HG02970 (cell line): ENCODE data around the gene GPATCH4.
"Not testable (repeated sequence)": the region's sequence is repeated elsewhere in the genome, so short reads cannot be mapped to it uniquely, and the experiment has no call there.

ENCODE experiments used
- ATAC-seq: cut with Tn5 transposase; IDR thresholded peaks from one replicate; pipeline ENCODE4 v1.9.1; 2021; ENCODE audit warnings: mild to moderate bottlenecking, moderate library complexity, moderate number of reproducible peaks; ENCODE audit not compliant: unreplicated experiment, low FRiP score

Gene GPATCH4

DNA sequence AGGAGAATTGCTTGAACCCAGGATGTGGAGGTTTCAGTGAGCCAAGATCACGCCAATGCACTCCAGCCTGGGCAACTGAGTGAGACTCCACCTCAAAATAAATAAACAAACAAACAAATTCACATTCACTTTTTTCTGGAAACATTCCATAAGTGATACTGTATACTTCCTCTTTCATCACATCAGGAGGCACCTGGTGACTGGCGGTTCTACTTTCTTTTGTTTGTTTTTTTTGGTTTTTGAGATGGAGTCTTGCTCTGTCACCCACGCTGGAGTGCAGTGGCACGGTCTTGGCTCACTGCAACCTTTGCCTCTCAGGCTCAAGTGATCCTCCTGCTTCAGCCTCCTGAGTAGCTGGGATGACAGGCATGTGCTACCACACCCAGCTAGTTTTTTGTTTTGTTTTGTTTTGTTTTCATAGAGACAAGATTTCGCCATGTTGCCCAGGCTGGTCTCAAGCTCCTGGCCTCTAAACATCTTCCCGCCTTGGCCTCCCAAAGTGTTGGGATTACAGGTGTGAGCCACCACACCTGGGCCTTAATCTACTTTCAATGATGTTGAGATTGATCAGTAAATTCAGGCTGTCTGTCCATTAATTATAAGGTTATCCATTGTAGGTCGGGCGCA is 28.7 kb upstream of the GPATCH4 start:
- no peak for ATAC-seq

DNA sequence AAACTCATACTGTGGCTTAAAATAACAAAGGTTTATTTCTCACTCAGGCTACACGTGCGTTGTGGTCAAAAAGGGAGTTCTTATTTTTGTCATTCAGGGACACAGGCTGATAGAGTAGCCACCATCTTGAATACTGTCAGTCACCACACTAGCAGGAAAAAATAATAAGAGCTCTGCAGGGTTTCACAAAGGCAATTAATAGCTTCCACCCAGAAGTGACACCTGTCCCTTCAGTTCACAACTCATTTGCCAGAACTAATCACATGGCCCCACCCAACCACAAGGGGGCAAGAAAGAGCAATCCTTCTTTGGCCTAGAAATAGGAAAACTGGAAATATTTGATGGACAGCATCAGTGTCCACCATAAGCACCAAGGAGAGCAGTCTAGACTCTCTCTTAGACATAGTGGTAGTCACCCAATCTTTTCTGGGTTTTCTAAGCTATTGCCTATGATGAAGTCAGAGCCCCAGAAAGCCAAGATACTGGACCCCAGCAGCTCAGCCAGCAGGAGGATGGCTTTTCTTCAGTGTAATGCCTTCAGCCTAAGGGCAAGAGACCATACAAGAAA is 26.1 kb upstream of the GPATCH4 start:
- ATAC-seq, result no peak

DNA sequence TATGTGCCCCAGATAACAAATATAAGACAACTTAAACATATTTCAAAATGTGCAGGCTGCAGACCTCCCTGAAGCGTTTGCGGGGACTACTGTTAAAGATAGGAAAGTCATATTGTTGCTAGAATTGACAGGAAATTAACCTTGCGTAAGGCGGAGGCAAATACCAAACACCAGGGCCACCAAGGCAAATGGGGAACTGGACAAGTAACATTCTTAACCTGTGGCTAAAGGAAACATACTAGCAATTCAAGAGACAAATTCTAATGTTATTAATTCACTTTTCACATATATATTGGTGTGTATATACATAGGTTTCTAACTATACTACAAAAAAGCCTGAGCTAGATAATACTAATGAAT is 24.8 kb upstream of the GPATCH4 start:
- ATAC-seq, result no peak

DNA sequence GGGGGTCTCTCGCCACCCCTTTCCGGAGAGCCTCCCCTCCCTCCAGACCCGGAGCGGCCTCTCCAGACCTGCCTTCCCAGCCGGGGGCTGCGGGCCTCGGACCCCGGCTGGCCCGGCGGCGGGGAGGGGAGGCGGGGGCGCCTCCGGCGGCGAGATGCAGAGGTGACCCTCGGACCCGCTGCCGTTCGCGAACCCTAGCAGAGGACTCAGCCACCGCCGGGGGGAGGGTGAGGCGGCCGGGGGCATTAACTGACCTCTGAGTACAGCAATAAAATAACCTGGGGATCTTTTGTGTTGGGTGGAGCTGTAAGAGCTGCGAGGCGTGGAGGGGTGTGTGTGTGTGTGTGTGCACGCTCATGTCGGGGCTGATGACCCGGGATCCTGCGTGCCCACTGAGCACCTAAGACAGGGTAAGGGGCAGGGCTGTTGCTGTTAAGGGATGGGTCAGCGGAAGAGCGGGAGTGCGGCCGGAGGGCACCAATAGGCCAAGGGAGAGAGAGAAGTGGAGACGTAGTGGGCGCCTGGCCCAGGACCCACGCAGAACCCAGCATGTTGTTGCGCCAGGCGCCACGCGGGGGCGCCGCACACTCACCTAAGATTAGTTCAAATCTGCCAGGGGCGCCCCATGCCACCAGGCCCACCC is 24.3 kb upstream of the GPATCH4 start:
- ATAC-seq, result no peak

DNA sequence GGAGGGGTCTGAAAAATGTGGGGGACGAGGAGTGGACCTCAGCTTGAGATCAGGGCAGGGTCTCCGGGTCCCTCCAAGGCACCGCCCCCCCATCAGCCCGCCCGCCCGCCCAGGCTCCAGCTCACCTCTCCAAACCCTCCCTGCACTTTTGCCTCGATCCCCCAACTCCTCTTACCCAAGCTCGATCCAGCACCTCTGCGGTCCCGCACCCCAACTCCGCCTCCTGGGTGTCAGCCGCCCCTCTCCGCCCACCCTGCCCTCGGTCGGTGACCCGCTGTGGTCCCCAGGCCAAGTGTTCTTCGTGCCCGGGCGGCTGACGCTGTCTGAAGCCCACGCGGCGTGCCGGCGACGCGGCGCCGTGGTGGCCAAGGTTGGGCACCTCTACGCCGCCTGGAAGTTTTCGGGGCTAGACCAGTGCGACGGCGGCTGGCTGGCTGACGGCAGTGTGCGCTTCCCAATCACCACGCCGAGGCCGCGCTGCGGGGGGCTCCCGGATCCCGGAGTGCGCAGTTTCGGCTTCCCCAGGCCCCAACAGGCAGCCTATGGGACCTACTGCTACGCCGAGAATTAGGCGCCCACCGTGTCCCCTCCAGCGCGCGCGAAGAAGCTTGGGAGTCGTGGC is 23.6 kb upstream of the GPATCH4 start:
- ATAC-seq, result no peak

DNA sequence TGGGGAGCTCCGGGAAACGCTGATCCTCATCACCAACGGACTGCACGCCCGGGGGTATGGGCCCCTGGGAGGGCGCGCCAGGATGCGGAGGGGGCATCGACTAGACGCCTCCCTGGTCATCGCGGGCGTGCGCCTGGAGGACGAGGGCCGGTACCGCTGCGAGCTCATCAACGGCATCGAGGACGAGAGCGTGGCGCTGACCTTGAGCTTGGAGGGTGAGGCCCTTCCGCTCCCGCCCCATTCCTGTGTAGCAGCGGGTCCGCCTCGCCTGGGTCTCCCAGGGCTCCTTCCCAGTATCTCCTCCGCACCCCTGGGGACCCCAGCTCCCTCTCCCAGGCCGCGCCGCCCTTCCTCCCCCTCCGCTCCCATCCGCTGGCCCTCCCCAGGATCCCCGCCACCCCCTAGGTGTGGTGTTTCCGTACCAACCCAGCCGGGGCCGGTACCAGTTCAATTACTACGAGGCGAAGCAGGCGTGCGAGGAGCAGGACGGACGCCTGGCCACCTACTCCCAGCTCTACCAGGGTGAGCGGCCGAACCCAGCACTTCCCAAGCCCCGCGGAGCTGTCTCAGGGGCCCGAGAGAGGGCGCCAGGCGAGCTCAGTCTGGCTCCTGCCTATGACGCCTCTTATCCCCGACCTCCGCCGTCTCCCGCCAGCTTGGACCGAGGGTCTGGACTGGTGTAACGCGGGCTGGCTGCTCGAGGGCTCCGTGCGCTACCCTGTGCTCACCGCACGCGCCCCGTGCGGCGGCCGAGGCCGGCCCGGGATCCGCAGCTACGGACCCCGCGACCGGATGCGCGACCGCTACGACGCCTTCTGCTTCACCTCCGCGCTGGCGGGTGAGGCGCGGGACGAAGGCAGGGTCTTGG is 22.9 kb upstream of the GPATCH4 start:
- no peak for ATAC-seq

DNA sequence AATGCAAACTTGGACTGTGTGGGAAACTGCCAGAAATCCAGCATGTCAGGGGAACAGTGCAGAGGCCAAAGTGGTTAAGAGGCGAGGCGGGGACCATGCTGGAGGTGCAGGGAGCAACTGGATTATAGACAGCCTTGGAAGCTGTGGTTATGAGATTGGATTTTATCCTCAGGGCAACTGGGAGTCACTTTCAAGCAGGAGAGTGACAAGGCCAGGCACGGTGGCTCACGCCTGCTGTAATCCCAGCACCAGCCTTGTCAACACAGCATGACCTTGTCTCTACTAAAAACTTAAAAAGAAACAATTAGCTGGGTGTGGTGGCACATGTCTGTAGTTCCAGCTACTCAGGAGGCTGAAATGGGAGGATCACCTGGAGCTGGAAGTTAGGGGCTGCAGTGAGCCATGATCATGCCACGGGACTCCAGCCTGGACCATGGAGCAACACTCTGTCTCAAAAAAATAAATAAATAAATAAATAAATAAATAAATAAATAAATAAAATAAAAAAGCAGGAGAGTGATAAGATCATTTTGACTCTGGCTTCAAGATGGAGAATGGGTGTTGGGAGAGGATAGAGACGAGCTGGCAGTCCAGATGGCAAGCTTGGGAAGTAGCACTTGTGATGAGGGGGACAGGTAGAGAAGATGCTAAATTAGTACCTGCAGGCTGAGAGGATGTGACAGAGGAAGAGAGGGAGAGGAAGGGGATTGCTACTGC is 21.5 kb upstream of the GPATCH4 start:
- no peak for ATAC-seq

DNA sequence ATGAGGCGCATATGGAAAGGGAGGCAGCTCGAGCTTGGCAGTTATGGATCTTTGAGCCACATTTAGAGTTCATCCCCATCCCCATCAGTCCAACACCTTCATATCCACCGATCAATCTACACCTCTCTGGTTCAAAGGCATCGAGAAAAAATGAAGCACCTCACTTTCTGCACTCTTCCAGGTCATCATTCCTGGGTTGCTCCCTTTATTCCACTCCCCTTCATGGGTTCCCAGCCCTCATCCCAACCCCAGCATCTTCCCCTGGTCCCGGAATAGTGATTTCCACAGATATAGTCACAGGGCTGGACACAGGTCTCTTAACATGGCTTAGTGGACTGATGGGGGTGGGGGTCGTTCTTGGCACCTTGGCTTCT is 18.3 kb upstream of the GPATCH4 start:
- ATAC-seq, result no peak

DNA sequence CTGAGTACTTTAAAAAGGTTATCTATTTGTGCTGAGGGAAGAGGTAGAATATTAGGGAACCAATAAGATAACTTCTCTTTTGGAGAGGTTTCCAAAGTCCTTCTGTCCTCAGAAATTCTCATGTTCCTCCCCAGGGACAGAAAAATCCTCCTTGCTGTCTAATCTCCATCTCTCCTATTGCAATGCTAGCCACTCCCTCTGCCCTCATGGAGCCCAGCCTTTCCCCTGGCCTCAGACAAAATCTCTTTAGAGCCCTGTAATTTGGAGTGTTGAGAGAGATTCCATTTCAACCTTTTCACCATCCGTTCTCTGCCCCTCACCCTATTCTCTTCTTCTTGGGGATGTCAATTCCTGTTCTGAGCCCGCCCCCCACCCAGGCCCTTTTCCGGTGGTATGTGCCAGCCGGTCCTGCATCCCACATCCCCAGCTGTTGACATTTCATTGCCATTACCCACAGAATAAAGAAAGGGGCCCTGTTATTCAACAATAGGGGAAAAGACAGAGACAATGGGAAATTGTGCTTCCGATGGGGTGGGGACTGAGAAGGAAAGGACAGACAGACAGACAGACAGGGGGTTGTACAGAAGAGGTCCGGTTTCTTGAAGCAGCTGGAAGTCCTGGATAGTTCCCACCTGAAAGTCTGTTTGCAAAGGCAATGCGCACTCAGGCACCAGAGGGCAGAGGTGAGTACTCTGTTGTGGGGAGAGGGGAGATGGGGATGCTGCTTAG is 17.7 kb upstream of the GPATCH4 start, which contains the start of gene HAPLN2:
Gene HAPLN2, plus strand, starts transcription at position 563 of the 729 bp plus-strand sequence. CDS start 4,076 bp downstream, outside the sequence.
- no peak for ATAC-seq

DNA sequence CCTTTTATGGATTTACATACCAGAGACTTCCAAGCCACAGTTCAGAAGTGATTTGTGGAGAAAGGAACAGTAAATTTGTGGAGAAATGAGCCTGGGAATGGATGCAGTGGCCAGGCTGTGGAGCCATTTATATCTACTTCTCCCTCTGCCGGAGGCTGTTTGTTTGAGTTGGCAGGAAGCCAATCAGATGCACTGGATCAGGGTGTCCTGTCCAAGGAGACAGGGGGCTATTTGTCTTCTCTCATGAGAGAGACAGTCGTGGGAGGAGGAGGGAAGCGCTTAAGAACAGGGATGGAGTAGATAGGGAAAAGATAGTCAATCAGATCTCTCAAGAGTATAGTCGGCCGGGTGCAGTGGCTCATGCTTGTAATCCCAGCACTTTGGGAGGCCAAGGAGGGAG is 15.2 kb upstream of the GPATCH4 start:
- ATAC-seq, result no peak

DNA sequence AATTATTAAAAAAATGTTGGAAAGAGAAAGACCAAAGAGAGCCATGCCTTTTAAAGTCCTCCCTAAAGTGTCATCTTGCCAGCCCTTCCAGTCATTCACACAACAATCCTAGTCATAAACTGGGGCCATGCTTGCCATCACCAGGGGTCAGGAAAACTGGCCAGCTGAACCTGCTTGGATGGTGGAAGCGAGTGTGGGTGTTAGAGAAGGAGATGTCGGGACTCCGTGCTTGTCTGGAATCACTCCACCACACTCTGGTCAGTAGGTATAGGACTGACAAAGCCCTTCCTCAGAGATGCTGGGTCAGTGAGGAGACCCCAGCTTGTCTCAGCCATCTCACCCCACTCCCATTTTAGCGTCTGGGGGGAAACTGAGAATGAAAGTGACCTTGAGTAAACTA is 14.7 kb upstream of the GPATCH4 start:
- no peak for ATAC-seq

DNA sequence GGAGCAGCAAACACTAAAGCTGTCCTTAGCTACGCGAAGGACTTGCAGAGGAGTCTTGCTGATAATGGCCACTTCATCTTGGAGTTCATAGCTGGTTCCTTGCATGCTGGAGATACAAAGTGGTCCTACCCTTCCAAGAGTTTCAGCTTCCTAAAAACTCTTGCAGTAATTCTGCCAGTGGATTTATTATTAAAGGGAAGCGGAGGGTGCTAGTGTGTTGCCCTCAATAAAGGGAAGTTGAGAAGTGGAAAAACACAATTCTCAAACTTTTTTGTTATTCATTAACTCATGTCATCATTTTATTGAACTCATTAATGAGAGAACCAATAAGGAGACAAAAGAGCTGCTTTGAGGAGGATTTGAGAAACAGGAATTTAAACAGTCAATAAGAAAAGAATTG is 11.4 kb upstream of the GPATCH4 start:
- no peak for ATAC-seq

DNA sequence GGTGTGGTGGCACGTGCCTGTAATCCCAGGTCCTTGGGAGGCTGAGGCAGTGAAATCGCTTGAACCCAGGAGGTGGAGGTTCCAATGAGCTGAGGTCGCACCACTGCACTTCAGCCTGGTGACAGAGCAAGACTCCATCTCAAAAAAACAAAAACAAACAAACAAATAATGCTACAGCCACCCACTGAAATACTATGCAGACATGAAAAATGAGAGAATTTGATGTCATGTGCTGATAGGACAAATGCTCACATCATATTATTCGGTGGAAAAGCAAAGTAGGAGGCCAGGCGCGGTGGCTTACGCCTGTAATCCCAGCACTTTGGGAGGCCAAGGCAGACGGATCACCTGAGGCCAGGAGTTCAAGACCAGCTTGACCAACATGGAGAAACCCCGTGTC is 8.8 kb upstream of the GPATCH4 start:
- not testable (repeated sequence) for ATAC-seq

DNA sequence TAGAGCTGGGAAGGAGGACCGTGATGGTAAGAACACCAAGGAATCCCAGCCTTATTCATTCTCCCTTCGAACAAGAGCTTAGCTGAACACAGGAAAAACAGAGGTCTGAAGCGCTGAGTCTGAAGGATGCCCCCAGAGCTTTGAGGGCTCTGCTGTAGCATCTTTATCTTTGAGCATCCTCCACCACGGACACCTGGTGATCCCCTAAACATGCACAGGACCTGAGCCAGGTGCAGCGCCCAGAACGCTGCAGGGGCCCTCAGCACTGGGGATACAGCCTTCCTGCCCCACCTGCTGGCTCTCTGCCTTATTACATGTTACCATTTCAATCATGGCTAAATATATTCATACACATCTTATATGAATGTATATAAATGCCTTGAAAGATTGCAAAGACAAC is 7.7 kb upstream of the GPATCH4 start:
- ATAC-seq, result no peak

DNA sequence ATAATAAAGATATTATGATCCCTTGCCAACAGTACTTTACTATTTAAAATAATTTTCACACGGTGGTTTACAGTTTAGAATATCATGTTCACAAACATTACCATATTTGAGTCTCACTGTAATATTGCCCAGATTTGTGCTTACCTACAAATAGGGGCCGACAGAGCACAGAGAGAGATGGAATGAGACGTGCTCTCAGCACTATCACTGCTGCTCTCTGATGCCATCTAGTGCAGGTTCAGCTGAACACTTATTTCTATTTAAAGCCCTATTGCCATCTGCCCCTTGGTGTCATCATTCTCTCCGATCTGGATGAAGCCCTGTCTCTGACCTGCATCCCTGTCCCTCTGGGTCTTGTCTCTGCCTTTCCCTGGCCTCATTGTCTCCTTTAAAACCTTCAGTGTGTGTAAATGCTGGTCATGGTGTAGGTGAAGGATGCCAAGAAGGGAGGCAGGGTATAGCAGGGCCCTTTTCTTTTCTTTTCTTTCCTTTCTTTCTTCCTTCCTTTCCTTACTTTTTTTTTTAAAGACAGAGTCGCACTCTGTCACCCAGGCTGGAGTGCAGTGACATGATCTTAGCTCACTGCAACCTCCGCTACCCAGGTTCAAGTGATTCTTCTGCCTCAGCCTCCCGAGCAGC is 6.9 kb upstream of the GPATCH4 start:
- no peak for ATAC-seq

DNA sequence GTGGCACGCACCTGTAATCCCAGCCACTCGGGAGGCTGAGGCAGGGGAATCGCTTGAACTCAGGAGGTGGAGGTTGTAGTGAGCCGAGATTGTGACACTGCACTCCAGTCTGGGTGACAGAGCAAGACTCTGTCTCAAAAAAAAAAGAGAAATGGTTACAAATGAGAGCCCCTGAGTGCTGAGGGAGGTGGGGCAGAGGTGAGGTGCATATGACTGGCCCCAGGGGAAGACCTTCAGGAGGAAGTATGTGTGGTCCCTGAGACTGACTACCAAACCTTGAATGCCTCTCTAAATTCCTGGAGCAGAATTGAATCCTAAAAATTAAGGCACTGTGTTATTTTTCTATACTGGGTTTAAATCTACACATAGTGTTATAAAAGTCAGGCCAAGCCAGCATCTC is 6.1 kb upstream of the GPATCH4 start:
- not testable (repeated sequence) for ATAC-seq

DNA sequence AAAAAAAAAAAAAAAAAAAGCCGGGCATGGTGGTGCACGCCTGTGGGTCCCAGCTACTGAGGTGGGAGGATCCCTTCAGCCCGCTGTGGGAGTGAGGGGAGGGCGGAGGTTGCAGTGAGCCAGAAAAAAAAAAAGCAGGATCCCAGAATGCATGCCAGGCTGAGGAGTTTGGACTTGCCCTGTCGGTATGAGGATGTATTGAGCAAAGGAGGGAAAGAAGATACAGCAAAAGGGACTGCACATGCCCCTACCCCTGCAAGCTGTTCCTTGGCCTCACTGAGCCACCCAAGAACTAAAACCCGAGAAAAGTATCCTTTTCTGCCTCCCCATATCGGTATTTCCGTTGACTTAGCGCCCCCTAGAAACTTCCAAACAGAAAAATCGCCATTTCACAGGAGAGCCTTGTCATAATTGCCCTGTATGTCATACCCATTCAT is 1.3 kb upstream of the GPATCH4 start:
- no peak for ATAC-seq

DNA sequence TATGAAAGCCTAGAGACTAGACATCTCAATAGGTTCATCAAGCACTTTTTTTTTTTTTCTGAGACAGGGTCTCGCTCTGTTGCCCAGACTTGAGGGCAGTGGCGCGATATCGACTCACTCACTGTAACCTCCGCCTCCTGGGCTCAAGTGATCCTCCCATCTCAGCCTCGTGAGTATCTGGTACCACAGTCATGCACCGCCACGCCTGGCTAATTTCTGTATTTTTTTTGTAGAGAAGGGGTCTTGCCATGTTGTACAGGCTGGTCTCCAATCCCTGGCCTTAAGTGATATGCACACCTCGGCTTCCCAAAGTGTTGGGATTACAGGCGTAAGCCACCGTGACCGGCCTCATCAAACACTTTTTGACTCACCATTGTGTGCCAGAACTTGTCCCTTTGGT is 613 bp upstream of the GPATCH4 start:
- ATAC-seq, result no peak

DNA sequence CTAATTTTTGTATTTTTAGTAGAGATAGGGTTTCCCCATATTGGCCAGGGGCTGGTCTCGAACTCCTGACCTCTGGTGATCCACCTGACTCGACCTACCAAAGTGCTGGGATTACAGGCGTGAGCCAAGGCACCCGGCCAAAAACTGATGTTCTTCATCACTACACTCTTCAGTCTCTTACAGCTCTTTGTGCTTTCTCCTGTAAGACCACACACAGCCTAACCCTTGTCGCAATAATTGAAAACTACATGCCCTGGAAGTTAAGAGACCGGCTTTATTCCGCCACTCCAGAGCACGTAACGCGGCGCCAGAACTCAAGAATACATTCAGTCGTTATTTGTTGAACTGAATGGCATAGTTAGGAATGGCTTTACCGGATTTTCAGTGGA is 552 bp downstream of the GPATCH4 start:
- no peak for ATAC-seq
